H9 (cell line): ENCODE data around the gene SUPT7L. TPM values are rescaled to one million over a fixed set of nuclear protein-coding genes. Genes with fewer than 3 reads are reported as not detected.

Experiments
- DNase-seq: peaks from one replicate; pipeline ENCODE4 v3.0.0-alpha.2; 2017
- H2AFZ ChIP-seq: one replicate; pipeline ENCODE4 v1.6.1; 2013; ENCODE audit warnings: mild to moderate bottlenecking, low read length, control low read depth, moderate library complexity
- H2AK5ac ChIP-seq: 2 replicates; pipeline ENCODE4 v1.6.1; 2013; ENCODE audit warnings: low read length, control low read depth, mixed read lengths; ENCODE audit not compliant: insufficient read length
- H2BK120ac ChIP-seq: one replicate; pipeline ENCODE4 v1.6.1; 2013; ENCODE audit warnings: low read depth, mild to moderate bottlenecking, low read length, control low read depth, inconsistent platforms; ENCODE audit not compliant: poor library complexity, severe bottlenecking
- H2BK12ac ChIP-seq: 2 replicates; pipeline ENCODE4 v1.6.1; 2013; ENCODE audit warnings: low read length, control low read depth, mixed read lengths, low read depth; ENCODE audit not compliant: insufficient read length
- H2BK15ac ChIP-seq: 2 replicates; pipeline ENCODE4 v1.6.1; 2013; ENCODE audit warnings: low read depth, low read length, control low read depth
- H2BK20ac ChIP-seq: one replicate; pipeline ENCODE4 v1.6.1; 2013; ENCODE audit warnings: low read depth, mild to moderate bottlenecking, low read length, control low read depth, inconsistent platforms; ENCODE audit not compliant: poor library complexity, severe bottlenecking
- H2BK5ac ChIP-seq: 2 replicates; pipeline ENCODE4 v1.6.1; 2013; ENCODE audit warnings: low read length, control low read depth, mixed read lengths; ENCODE audit not compliant: insufficient read length
- H3K14ac ChIP-seq: 2 replicates; pipeline ENCODE4 v1.6.1; 2013; ENCODE audit warnings: low read length, control low read depth; ENCODE audit not compliant: insufficient read depth
- H3K18ac ChIP-seq: 2 replicates; pipeline ENCODE4 v1.6.1; 2013; ENCODE audit warnings: low read depth, mild to moderate bottlenecking, mixed read lengths, low read length, control low read depth; ENCODE audit not compliant: insufficient read length
- H3K23ac ChIP-seq: 2 replicates; pipeline ENCODE4 v1.6.1; 2013; ENCODE audit warnings: low read length, control low read depth, mixed read lengths, low read depth; ENCODE audit not compliant: insufficient read length
- H3K23me2 ChIP-seq: 2 replicates; pipeline ENCODE4 v1.6.1; 2013; ENCODE audit warnings: low read depth, mild to moderate bottlenecking, mixed read lengths, low read length, control low read depth; ENCODE audit not compliant: insufficient read length, poor library complexity, severe bottlenecking
- H3K27ac ChIP-seq: 2 replicates; pipeline ENCODE4 v1.5.1; 2013; ENCODE audit warnings: low read length, control low read depth, mixed read lengths, low read depth; ENCODE audit not compliant: insufficient read length
- H3K27me3 ChIP-seq: 2 replicates; pipeline ENCODE4 v1.6.1; 2013; ENCODE audit warnings: low read length, control low read depth, inconsistent platforms; ENCODE audit not compliant: insufficient read depth
- H3K4ac ChIP-seq: 2 replicates; pipeline ENCODE4 v1.6.1; 2013; ENCODE audit warnings: low read depth, mild to moderate bottlenecking, control low read depth, inconsistent platforms, low read length, moderate library complexity
- H3K4me1 ChIP-seq: 2 replicates; pipeline ENCODE4 v1.6.1; 2013; ENCODE audit warnings: low read length, control low read depth, inconsistent platforms; ENCODE audit not compliant: insufficient read depth
- H3K4me2 ChIP-seq: 2 replicates; pipeline ENCODE4 v1.6.1; 2013; ENCODE audit warnings: low read length, control low read depth, mixed read lengths; ENCODE audit not compliant: insufficient read length, insufficient read depth
- H3K56ac ChIP-seq: 2 replicates; pipeline ENCODE4 v1.6.1; 2013; ENCODE audit warnings: low read depth, mild to moderate bottlenecking, mixed read lengths, low read length, control low read depth; ENCODE audit not compliant: insufficient read length
- H3K79me1 ChIP-seq: 2 replicates; pipeline ENCODE4 v1.6.1; 2013; ENCODE audit warnings: low read depth, mild to moderate bottlenecking, moderate library complexity, low read length, control low read depth, inconsistent platforms; ENCODE audit not compliant: insufficient read depth, poor library complexity, severe bottlenecking
- H3K79me2 ChIP-seq: 2 replicates; pipeline ENCODE4 v1.6.1; 2013; ENCODE audit warnings: low read length, control low read depth, inconsistent platforms; ENCODE audit not compliant: insufficient read depth
- H3K9ac ChIP-seq: 2 replicates; pipeline ENCODE4 v1.6.1; 2013; ENCODE audit warnings: low read length, control low read depth, mixed read lengths; ENCODE audit not compliant: insufficient read length; ENCODE audit errors: extremely low read depth
- H3K9me3 ChIP-seq: one replicate; pipeline ENCODE4 v1.6.1; 2013; ENCODE audit warnings: low read depth, low read length, inconsistent platforms; ENCODE audit not compliant: control insufficient read depth
- H3T11ph ChIP-seq: one replicate; pipeline ENCODE4 v1.6.1; 2013; ENCODE audit warnings: mild to moderate bottlenecking, low read length, control low read depth, inconsistent platforms
- H4K20me1 ChIP-seq: one replicate; pipeline ENCODE4 v1.6.1; 2013; ENCODE audit not compliant: control insufficient read depth, insufficient read length, insufficient read depth
- H4K5ac ChIP-seq: 2 replicates; pipeline ENCODE4 v1.6.1; 2013; ENCODE audit warnings: low read depth, mild to moderate bottlenecking, mixed read lengths, low read length, control low read depth; ENCODE audit not compliant: insufficient read length
- H4K8ac ChIP-seq: replicated peaks from 2 replicates; pipeline ENCODE4 v1.6.1; 2013; ENCODE audit warnings: low read length, control low read depth, mixed read lengths, low read depth; ENCODE audit not compliant: insufficient read length
- H4K91ac ChIP-seq: 2 replicates; pipeline ENCODE4 v1.6.1; 2013; ENCODE audit warnings: low read depth, mild to moderate bottlenecking, moderate library complexity, mixed read lengths, low read length, control low read depth; ENCODE audit not compliant: insufficient read length
- H3K27ac Mint-ChIP-seq, 3 experiments: 2 replicates in 2 of 3; 3 replicates in 1 of 3; pipeline ENCODE4 v1.8.0; 2020 to 2021; ENCODE audit warnings: mixed read lengths in 3 of 3, mild to moderate bottlenecking in 1 of 3, moderate library complexity in 1 of 3
- H3K27me3 Mint-ChIP-seq: 2 replicates; pipeline ENCODE4 v1.8.0; 2021; ENCODE audit warnings: low read depth, mild to moderate bottlenecking, moderate library complexity, mixed read lengths
- H3K36me3 Mint-ChIP-seq, 3 experiments: 2 replicates in 2 of 3; 3 replicates in 1 of 3; pipeline ENCODE4 v1.8.0; 2020 to 2021; ENCODE audit warnings: low read depth in 3 of 3, mixed read lengths in 3 of 3; ENCODE audit not compliant: insufficient read depth in 1 of 3
- H3K4me1 Mint-ChIP-seq, 2 experiments: 2 replicates each; pipeline ENCODE4 v1.8.0; 2020; ENCODE audit warnings: mixed read lengths in 2 of 2
- H3K4me3 Mint-ChIP-seq, 2 experiments: 2 replicates in 1 of 2; 3 replicates in 1 of 2; pipeline ENCODE4 v1.8.0; 2020 to 2021; ENCODE audit warnings: mild to moderate bottlenecking in 2 of 2, mixed read lengths in 2 of 2, moderate library complexity in 1 of 2
- H3K9me3 Mint-ChIP-seq, 2 experiments: 2 replicates in 1 of 2; 3 replicates in 1 of 2; pipeline ENCODE4 v1.8.0; 2020; ENCODE audit warnings: mild to moderate bottlenecking in 2 of 2, mixed read lengths in 2 of 2, moderate library complexity in 1 of 2
- WGBS: extraction: QIAGEN DNeasy Blood & Tissue Kit; methylation state at CpG from one replicate; pipeline ENCODE4 v1.1.7; 2013; ENCODE audit warnings: missing lambda C conversion rate, low lambda C conversion rate, mixed read lengths; ENCODE audit not compliant: insufficient read length; ENCODE audit errors: extremely low coverage; 5-methylcytosine and 5-hydroxymethylcytosine counted together
- total RNA-seq: library from RNA; stranded (reverse); gene quantifications from 2 replicates; pipeline ENCODE4 v1.2.1, GENCODE V29; 2021
- TF ChIP-seq, protein P1 (sequence below): fragments of 200-600 bp; sonication (generic); conservative IDR thresholded peaks from 3 replicates; pipeline ENCODE4 v1.8.0; 2021; ENCODE audit warnings: antibody characterized with exemption, mild to moderate bottlenecking

Gene SUPT7L
- total RNA-seq, 1 experiment from 2014 or later, result 30.4 TPM

DNA sequence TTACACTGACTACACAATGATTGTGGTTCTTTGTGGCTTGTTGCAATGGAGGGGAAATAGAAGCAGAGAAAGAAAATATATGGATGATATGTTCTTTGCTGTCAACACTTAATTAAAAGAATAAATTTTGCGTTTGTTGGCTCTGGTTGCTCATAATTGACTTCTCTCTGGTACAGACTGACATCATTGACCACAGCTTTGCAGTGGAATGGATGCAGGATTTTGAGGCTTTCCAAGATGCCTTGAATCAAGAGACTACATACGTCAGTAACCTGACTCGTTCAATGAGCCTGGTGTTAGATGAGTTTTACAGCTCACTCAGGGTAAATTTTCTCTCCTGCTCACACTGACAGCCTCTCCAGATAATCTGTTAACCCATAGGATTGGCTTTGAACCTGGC is 24.7 kb downstream of the SUPT7L start:
- no peaks in the 10 kb centered on the region for H4K20me1 ChIP-seq
- H3K23ac ChIP-seq, result no peak overlapping the region
- no peak overlapping the region for H3K56ac ChIP-seq
- H4K91ac ChIP-seq, result no peak overlapping the region
- H2AK5ac ChIP-seq, result no peak overlapping the region
- no peaks in the 10 kb centered on the region for H3K4me1 ChIP-seq
- DNase-seq, result no peak
- H3K18ac ChIP-seq, result no peak overlapping the region
- Mint-ChIP-seq H3K27ac (no peak overlapping the region), H3K4me1 (no peaks in the 10 kb centered on the region), H3K27me3 (no peaks in the 10 kb centered on the region), H3K9me3 (no peaks in the 10 kb centered on the region), H3K36me3 (peaks cover 21 to 68% (median 56%) of the 10 kb centered on the region in 3 experiments), H3K4me3 (no peak overlapping the region)
- no CpG with 5 or more reads among the region's 3 CpGs for WGBS
- no peak overlapping the region for H4K5ac ChIP-seq
- no peaks in the 10 kb centered on the region for H3K9me3 ChIP-seq
- H2BK12ac ChIP-seq, result no peak overlapping the region
- H3T11ph ChIP-seq, result no peak overlapping the region
- H2BK20ac ChIP-seq, result no peak overlapping the region
- TF ChIP-seq, protein P1, sequence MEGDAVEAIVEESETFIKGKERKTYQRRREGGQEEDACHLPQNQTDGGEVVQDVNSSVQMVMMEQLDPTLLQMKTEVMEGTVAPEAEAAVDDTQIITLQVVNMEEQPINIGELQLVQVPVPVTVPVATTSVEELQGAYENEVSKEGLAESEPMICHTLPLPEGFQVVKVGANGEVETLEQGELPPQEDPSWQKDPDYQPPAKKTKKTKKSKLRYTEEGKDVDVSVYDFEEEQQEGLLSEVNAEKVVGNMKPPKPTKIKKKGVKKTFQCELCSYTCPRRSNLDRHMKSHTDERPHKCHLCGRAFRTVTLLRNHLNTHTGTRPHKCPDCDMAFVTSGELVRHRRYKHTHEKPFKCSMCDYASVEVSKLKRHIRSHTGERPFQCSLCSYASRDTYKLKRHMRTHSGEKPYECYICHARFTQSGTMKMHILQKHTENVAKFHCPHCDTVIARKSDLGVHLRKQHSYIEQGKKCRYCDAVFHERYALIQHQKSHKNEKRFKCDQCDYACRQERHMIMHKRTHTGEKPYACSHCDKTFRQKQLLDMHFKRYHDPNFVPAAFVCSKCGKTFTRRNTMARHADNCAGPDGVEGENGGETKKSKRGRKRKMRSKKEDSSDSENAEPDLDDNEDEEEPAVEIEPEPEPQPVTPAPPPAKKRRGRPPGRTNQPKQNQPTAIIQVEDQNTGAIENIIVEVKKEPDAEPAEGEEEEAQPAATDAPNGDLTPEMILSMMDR, result no peak
- no peak overlapping the region for H2BK120ac ChIP-seq
- H3K27ac ChIP-seq, result no peak overlapping the region
- H2BK5ac ChIP-seq, result no peak overlapping the region
- H3K4ac ChIP-seq, result no peak overlapping the region
- H3K23me2 ChIP-seq, result no peaks in the 10 kb centered on the region
- H4K8ac ChIP-seq, result no peak overlapping the region
- no peaks in the 10 kb centered on the region for H3K79me2 ChIP-seq
- H3K14ac ChIP-seq, result no peak overlapping the region
- no peak overlapping the region for H2AFZ ChIP-seq
- no peak overlapping the region for H3K9ac ChIP-seq
- no peaks in the 10 kb centered on the region for H3K79me1 ChIP-seq
- no peaks in the 10 kb centered on the region for H3K27me3 ChIP-seq
- no peak overlapping the region for H2BK15ac ChIP-seq
- no peak overlapping the region for H3K4me2 ChIP-seq
